Stimulated activated naive CD4-positive, alpha-beta T cell treated with Interleukin-2 at 50 U/mL for 16 hours (primary cell): ENCODE measurements around the gene MYCN.
"Not testable (repeated sequence)": the region's sequence is repeated elsewhere in the genome, so short reads cannot be mapped to it uniquely, and the experiment has no call there.

Experiments used
- DNase-seq: peaks from one replicate; lab custom pipeline; 2025; lab: John Stamatoyannopoulos, UW

MYCN gene

DNA sequence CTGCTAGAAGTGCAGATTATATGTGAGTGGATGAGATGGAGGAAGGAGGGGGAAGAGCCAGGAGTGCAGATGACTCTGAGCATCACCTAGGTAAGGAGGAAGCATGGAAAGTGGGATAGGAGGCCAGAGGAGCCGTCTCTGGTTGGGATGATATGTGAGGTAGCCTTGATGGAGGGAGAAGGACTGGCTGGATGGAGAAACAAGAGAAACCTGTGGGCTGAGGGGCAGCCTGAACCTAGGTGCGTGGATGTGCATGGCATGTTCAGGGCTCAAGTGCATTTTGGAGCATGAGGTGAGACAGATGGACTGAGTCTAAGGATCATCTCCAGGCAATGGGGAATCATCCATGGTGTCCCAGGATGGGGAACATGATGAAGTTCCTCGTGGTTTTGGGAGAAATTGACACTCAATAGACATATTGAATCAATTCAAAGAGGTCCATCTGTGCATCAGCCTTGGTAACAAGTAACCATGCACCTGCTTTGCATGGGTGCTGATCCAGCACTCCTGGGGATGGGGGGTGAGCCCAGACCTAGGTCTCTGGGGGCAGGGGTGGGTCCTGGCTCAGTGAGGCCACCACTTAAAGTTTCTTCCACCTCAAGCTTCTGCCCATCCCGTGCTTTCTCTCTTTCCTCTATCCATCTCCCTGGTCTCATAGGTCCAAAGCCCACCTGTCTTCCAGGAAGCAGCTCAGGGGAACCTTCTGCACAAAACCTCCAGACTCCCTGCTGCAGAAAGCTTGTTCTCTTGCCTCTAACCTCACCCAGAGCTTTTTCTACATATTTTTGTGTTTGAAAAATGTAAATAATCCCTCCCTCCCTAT is 19.2 kb downstream of the MYCN start:
- no peak for DNase-seq

GRCh38 chr2:15960154-15960520 is 19.8 kb downstream of the MYCN start:
- not testable (repeated sequence) for DNase-seq

- not testable (repeated sequence) for DNase-seq
Measured at GRCh38 chr2:15963109-15963976, 23.0 kb downstream of the MYCN start.

DNA sequence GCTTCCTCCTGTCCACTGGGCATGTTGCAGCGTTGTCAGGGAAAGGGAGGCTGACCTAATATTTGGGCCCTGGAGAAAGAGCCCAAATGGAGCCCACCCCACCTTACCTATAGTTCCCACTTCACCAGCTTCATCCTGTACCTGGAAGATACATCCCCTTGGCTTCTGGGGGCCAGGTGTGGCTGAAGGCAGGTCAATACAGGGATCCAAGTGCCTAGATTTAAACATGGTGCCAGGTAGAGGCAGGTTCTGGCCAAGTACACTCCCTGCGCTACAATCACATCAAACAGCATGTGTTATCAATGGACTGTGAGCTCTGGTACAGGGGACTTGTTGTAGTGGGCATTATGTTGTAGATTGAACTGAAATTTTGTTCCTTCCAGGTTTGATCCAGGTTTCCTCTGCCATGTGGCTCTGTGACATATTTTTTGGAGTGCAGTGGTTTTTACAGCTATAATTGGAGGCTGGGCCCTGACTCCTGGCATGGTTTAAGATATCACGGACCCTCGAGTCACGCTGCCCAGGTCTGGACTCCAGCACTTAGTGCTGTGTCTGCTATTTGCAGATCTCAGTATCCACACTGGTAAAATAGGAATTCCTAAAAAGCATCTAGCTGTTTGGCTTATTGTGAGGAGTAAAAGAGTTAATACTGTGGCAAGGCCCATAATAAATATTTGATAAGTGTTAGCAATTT is 23.8 kb downstream of the MYCN start:
- no peak for DNase-seq

- no peak for DNase-seq
Measured at GRCh38 chr2:15964936-15965563, 24.7 kb downstream of the MYCN start.

- DNase-seq, result peak; percentile 15
Measured at GRCh38 chr2:15965564-15966019, 25.2 kb downstream of the MYCN start.

DNA sequence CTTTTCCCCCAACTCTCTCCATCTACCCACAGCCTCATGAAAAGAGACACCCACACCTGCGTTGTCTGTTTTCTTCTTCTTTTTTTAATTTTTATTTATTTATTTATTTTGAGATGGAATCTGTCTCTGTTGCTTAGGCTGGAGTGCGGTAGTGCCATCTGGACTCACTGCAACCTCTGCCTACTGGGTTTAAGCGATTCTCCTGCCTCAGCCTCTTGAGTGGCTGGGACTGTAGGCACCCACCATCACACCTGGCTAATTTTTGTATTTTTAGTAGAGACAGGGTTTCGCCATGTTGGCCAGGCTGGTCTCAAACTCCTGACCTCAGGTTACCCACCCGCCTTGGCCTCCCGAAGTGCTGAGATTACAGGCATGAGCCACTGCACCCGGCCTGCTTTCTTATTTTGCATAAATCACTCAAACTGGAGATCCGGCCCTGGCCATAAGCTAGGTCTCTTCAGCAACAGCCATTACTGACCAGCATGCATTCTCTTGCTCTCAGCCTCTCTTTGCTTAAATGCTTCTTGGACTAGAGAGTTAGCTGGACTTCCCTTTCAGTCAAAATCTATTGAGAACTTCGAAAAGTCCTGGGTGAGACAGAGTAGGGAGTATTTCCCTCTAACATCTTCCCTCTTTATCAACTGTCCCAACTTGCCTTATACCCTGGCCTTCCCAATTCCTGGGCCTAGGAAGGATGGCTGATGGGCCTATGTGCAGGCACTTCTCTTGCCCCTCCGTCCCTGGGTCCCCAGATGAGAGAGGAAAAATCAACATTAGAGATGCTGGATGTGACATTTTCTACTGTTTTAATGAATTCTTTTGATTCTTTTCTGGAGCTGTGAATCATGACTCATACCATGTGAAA is 27.3 kb downstream of the MYCN start:
- no peak for DNase-seq

- no peak for DNase-seq
Measured at GRCh38 chr2:15968280-15969178, 28.2 kb downstream of the MYCN start.

GRCh38 chr2:15969214-15969613 is 28.9 kb downstream of the MYCN start:
- no peak for DNase-seq

GRCh38 chr2:15970701-15971100 is 30.4 kb downstream of the MYCN start:
- DNase-seq, result no peak

GRCh38 chr2:15971351-15971750 is 31.0 kb downstream of the MYCN start:
- no peak for DNase-seq

GRCh38 chr2:15971831-15972522 is 31.6 kb downstream of the MYCN start:
- no peak for DNase-seq

GRCh38 chr2:15973481-15974401 is 33.4 kb downstream of the MYCN start:
- no peak for DNase-seq

GRCh38 chr2:15974565-15975260 is 34.4 kb downstream of the MYCN start:
- no peak for DNase-seq

- no peak for DNase-seq
Measured at GRCh38 chr2:15975261-15975600, 34.9 kb downstream of the MYCN start.

- DNase-seq, result no peak
Measured at GRCh38 chr2:15975676-15976075, 35.3 kb downstream of the MYCN start.

- no peak for DNase-seq
Measured at GRCh38 chr2:15976354-15976753, 36.0 kb downstream of the MYCN start.
